AG04450 (cell line): ENCODE results near the gene OR5H14. TPM values are rescaled to one million over a fixed set of nuclear protein-coding genes. Genes with fewer than 3 reads are reported as not detected.
"Not testable (repeated sequence)": the region's sequence is repeated elsewhere in the genome, so short reads cannot be mapped to it uniquely, and the experiment has no call there.

ENCODE experiments used
- CTCF ChIA-PET: fragments of 300-600, 350-600 bp; formaldehyde crosslinking; extraction: SDS; loops from one replicate; lab custom pipeline; 2022; ENCODE audit warnings: antibody characterized with exemption, inconsistent platforms; lab: Charles Lee
- POLR2A ChIA-PET: fragments of 350-600 bp; formaldehyde crosslinking; extraction: SDS; loops from one replicate; lab custom pipeline; 2021; ENCODE audit warnings: antibody characterized with exemption, inconsistent platforms; lab: Yijun Ruan, JAX
- DNase-seq: peaks from one replicate; pipeline ENCODE4 v3.0.0-alpha.2; 2011; ENCODE audit warnings: low read depth, low spot score
- H3K27ac ChIP-seq: one replicate; pipeline ENCODE4 v1.5.1; 2012; ENCODE audit warnings: low read depth, low read length, control low read depth
- H3K27me3 ChIP-seq: one replicate; pipeline ENCODE4 v1.6.0; 2012; ENCODE audit warnings: low read length; ENCODE audit not compliant: control insufficient read depth, insufficient read depth
- H3K4me3 ChIP-seq: 2 replicates; pipeline ENCODE4 v1.5.1; 2011; ENCODE audit warnings: mild to moderate bottlenecking, low read depth, low read length, control low read depth
- H3K9me3 ChIP-seq: 2 replicates; pipeline ENCODE4 v1.5.1; 2012; ENCODE audit warnings: low read length; ENCODE audit not compliant: control insufficient read depth, insufficient read depth
- polyA plus RNA-seq: library from polyadenylated mRNA; depleted of rRNA; stranded (reverse); fragments of >200 nt; gene quantifications from 2 replicates; pipeline ENCODE4 v1.2.3, GENCODE V29; 2011
- TF ChIP-seq, protein P1 (sequence below): IDR thresholded peaks from 2 replicates; pipeline ENCODE4 v1.5.1; 2011; ENCODE audit warnings: low read depth, low read length, control low read depth, inconsistent platforms

The OR5H14 gene
- polyA plus RNA-seq, 1 experiment = not detected

DNA sequence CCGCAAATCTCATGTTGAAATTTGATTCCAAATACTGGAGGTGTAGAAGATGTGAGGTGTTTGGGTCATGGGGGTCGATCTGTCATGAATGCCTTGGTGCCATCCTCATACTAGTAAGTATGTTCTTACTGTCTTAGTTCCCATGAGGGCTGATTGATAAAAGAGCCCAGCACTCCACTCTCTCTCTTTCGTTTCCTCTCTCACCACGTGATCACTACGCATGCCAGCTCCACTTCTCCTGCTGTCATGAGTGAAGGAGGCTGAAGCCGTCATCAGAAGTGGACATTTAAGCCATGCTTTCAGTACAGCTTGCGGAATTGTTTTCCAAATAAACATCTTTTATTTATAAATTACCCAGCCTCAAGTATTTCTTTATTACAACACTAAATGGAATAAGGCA is 25.3 kb downstream of the OR5H14 start:
- Histone ChIP-seq H3K27ac (no peak overlapping the region), H3K4me3 (no peak overlapping the region), H3K9me3 (no peaks in the 10 kb centered on the region), H3K27me3 (no peaks in the 10 kb centered on the region)
- DNase-seq = no peak
- TF ChIP-seq, protein P1, sequence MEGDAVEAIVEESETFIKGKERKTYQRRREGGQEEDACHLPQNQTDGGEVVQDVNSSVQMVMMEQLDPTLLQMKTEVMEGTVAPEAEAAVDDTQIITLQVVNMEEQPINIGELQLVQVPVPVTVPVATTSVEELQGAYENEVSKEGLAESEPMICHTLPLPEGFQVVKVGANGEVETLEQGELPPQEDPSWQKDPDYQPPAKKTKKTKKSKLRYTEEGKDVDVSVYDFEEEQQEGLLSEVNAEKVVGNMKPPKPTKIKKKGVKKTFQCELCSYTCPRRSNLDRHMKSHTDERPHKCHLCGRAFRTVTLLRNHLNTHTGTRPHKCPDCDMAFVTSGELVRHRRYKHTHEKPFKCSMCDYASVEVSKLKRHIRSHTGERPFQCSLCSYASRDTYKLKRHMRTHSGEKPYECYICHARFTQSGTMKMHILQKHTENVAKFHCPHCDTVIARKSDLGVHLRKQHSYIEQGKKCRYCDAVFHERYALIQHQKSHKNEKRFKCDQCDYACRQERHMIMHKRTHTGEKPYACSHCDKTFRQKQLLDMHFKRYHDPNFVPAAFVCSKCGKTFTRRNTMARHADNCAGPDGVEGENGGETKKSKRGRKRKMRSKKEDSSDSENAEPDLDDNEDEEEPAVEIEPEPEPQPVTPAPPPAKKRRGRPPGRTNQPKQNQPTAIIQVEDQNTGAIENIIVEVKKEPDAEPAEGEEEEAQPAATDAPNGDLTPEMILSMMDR = no peak
- POLR2A ChIA-PET = no interaction called here
- CTCF ChIA-PET = no interaction called here

DNA sequence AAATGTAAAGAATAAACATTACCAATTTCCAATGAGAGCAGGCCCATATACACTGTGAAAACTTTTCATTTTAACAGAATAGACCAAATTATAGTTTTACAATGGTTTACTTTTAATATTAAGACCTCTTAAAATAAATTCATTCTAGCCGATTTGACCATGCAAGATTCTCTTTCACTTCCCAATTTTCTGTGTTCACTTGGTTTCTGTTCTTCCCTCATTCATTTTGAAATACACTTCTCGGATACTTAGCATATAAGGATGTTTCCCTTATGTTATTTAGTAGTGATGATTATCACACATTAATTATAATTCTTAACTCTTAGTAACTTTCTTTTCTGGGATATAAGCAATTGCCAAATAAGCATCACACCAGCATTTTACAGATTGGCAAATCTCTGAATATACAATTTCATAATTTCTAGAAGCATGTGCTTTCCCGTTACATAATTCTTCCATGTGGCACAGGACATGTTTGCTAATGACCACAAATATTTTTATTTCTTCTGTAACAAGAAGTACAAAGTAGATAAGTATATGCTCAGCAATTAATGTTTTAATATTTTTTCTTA is 33.1 kb downstream of the OR5H14 start:
- Histone ChIP-seq H3K9me3 (no peaks in the 10 kb centered on the region), H3K4me3 (no peak overlapping the region), H3K27ac (no peak overlapping the region), H3K27me3 (no peaks in the 10 kb centered on the region)
- ChIA-PET POLR2A (no interaction called here), CTCF (no interaction called here)
- TF ChIP-seq, protein P1 = no peak
- DNase-seq = no peak

DNA sequence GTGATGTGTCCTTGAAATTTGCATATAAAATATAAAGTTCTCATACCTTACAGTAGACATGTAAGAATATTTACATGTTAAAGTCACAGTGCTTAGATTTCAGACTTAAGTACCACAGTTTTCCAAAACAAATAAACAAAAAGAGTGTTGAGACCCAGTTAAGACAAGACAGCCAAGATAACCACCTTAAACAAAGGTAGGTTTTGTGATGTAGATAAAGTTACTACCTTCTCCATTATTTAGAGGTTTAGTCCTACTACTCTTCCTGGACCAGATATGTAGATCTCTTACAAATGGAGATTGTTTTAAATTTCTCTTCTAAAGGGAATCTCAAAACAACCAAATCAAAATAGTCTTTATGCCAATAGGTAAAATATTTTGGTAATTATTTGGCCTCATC is 34.9 kb downstream of the OR5H14 start:
- Histone ChIP-seq H3K27ac (no peak overlapping the region), H3K9me3 (no peaks in the 10 kb centered on the region), H3K4me3 (no peak overlapping the region), H3K27me3 (no peaks in the 10 kb centered on the region)
- ChIA-PET CTCF (no interaction called here), POLR2A (no interaction called here)
- DNase-seq = no peak
- TF ChIP-seq, protein P1 = no peak

DNA sequence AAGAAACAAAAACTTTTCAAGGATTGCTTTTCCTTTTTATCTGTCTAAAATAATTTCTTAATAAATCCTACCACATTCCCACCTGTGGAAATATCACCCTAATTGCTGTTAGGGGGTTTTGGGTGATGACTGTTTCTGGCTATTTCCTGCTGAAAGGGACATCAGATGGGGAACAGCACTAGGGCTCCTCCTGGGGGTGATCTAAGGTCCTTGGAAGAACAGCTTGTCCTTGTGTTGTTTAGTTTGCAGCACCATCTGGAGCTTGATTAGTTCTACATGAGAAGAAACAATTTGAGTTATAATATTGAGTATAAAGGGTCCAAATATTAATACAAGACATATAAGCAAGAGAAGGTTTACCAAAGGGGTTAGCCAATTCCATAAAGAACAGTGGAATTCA is 37.9 kb downstream of the OR5H14 start:
- no peak overlapping the region for H3K4me3 ChIP-seq
- ChIA-PET POLR2A (no interaction called here), CTCF (no interaction called here)
- H3K27me3 ChIP-seq = no peaks in the 10 kb centered on the region
- H3K27ac ChIP-seq = no peak overlapping the region
- DNase-seq = no peak
- TF ChIP-seq, protein P1 = no peak
- H3K9me3 ChIP-seq = no peaks in the 10 kb centered on the region

DNA sequence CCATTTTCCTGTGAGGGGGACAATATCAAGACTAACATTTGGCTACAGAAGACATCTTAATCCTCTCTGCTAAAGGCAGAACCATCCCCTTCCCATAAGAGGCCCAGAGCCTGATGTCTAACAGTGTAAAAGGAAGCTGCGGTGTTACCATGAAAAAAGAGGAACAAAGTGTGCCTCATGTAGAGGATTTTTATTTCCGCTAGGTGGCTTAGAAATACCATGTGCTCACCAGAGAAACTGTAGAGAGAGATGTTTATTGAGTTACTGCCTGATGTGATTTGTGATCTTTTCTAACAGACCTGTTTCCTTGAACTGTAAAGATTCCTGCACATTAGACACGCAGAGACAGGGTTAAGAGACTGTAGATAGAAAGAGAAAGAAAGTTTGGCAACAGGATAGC is 41.3 kb downstream of the OR5H14 start:
- no peak overlapping the region for H3K27ac ChIP-seq
- ChIA-PET POLR2A (no interaction called here), CTCF (no interaction called here)
- H3K27me3 ChIP-seq = no peaks in the 10 kb centered on the region
- H3K4me3 ChIP-seq = no peak overlapping the region
- no peak for DNase-seq
- no peaks in the 10 kb centered on the region for H3K9me3 ChIP-seq
- TF ChIP-seq, protein P1 = peak; percentile 28; the same call in 1 of the 2 replicates

DNA sequence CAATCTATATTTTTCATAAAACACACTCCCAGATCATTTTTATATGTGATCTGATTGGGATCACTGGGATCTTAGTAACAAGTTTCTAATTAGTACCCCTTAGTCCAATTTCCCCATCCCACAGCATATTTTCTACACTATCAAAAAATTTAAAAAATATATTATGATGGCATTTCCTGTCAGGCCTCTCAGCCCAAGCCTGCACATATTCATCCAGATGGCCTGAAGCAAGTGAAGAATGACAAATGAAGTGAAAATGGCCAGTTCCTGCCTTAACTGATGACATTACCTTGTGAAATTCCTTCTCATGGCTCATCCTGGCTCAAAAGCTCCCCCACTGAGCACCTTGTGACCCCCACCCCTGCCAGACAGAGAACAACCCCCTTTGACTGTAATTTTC is 43.6 kb downstream of the OR5H14 start:
- POLR2A ChIA-PET, H3K4me3 ChIP-seq, DNase-seq, H3K9me3 ChIP-seq, H3K27me3 ChIP-seq, CTCF ChIA-PET, H3K27ac ChIP-seq: not testable (repeated sequence)

DNA sequence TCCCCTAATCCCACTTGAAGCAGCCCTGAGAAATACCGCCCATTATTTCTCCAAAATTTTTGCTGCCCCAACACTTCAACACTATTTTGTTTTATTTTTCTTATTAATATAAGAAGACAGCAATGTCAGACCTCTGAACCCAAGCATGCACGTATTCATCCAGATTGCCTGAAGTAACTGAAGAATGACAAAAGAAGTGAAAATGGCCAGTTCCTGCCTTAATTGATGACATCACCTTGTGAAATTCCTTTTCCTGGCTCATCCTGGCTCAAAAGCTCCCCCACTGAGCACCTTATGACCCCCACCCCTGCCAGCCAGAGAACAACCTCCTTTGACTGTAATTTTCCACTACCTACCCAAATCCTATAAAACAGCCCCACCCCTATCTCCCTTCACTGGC is 49.0 kb downstream of the OR5H14 start:
- POLR2A ChIA-PET, H3K27ac ChIP-seq, H3K9me3 ChIP-seq, DNase-seq, CTCF ChIA-PET, H3K27me3 ChIP-seq, H3K4me3 ChIP-seq: not testable (repeated sequence)
